ENCODE results near the gene LRRC61. TPM values are rescaled to one million over a fixed set of nuclear protein-coding genes. Genes with fewer than 3 reads are reported as not detected.
"Not testable (repeated sequence)": the region's sequence is repeated elsewhere in the genome, so short reads cannot be mapped to it uniquely, and the experiment has no call there.

Gene LRRC61
- total RNA-seq, 2 donors from 2014 or later = 9.7 to 9.8 TPM

- Histone ChIP-seq H3K27me3 (no peaks in the 10 kb centered on the region), H3K27ac (no peak overlapping the region), H3K36me3 (no peaks in the 10 kb centered on the region), H3K4me1 (no peaks in the 10 kb centered on the region), H3K9me3 (no peaks in the 10 kb centered on the region), H3K4me3 (no peak overlapping the region)
- TF ChIP-seq CTCF (IDR thresholded peaks at IDR 0.05) = no peak
- no peak for DNase-seq (ENCODE audit: low spot score)
Measured at GRCh38 chr7:150307904-150308303, 15.3 kb upstream of the LRRC61 start.

- DNase-seq (ENCODE audit: low spot score) = no peak
- no peaks in the 10 kb centered on the region for H3K36me3 ChIP-seq
- H3K27ac ChIP-seq = no peak overlapping the region
- H3K27me3 ChIP-seq = no peaks in the 10 kb centered on the region
- H3K4me3 ChIP-seq = no peak overlapping the region
- H3K9me3 ChIP-seq = no peaks in the 10 kb centered on the region
- no peaks in the 10 kb centered on the region for H3K4me1 ChIP-seq
- TF ChIP-seq CTCF (IDR thresholded peaks at IDR 0.05) = no peak
Measured at GRCh38 chr7:150308575-150308974, 14.6 kb upstream of the LRRC61 start.

DNA sequence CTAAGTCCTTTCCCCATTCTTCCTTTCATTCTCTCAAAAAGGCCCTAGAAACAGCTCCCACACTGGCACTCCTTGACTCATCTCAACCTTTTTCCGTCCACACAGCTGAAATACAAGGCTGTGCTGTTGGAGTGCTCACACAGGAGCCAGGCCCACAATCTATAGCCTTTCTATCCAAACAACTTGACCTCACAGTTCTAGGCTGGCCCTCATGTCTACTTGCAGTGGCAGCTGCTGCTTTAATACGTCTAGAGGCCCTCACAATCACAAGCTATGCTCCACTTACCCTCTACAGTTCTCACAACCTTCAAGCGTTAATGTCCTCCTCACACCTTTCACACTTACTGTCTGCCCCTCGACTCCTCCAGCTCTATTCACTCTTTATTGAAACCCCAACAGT lies 12.0 kb upstream of the LRRC61 start:
- Histone ChIP-seq H3K27ac (no peak overlapping the region), H3K4me3 (no peak overlapping the region), H3K36me3 (no peaks in the 10 kb centered on the region), H3K27me3 (no peaks in the 10 kb centered on the region), H3K4me1 (no peaks in the 10 kb centered on the region), H3K9me3 (no peaks in the 10 kb centered on the region)
- TF ChIP-seq CTCF (IDR thresholded peaks at IDR 0.05) = no peak
- DNase-seq (ENCODE audit: low spot score) = no peak

GRCh38 chr7:150311711-150312110 lies 11.4 kb upstream of the LRRC61 start:
- no peaks in the 10 kb centered on the region for H3K4me1 ChIP-seq
- no peaks in the 10 kb centered on the region for H3K36me3 ChIP-seq
- no peak overlapping the region for H3K27ac ChIP-seq
- no peak for DNase-seq (ENCODE audit: low spot score)
- no peak overlapping the region for H3K4me3 ChIP-seq
- TF ChIP-seq CTCF (IDR thresholded peaks at IDR 0.05) = no peak
- no peaks in the 10 kb centered on the region for H3K9me3 ChIP-seq
- H3K27me3 ChIP-seq = no peaks in the 10 kb centered on the region

- DNase-seq (ENCODE audit: low spot score); H3K36me3 ChIP-seq; H3K4me1 ChIP-seq; H3K4me3 ChIP-seq; H3K27me3 ChIP-seq; H3K27ac ChIP-seq; H3K9me3 ChIP-seq: not testable (repeated sequence)
Measured at GRCh38 chr7:150312649-150313366, 10.3 kb upstream of the LRRC61 start.

DNA sequence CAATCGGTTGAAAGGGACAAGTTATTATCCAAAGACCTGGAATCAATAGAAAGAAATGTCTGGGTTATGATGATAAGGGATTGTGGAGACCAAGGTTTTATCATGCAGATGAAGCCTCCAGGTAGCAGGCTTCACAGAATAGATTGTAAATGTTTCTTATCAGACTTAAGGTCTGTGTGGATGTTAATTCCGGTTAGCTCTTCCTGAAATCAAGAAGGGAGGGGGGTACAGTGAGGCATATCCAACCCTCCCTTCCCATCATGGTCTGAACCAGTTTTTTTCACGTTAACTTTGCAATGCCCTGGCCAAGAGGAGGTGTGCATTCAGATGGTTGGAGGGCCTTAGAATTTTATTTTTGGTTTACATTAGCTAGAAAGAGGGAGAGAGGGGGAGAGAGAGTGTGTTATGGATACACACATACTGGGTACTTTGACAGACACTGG lies 9.8 kb upstream of the LRRC61 start:
- no peak overlapping the region for H3K4me3 ChIP-seq
- H3K4me1 ChIP-seq = no peaks in the 10 kb centered on the region
- TF ChIP-seq CTCF (IDR thresholded peaks at IDR 0.05) = no peak
- no peak overlapping the region for H3K27ac ChIP-seq
- DNase-seq (ENCODE audit: low spot score) = no peak
- H3K9me3 ChIP-seq = no peaks in the 10 kb centered on the region
- no peaks in the 10 kb centered on the region for H3K27me3 ChIP-seq
- no peaks in the 10 kb centered on the region for H3K36me3 ChIP-seq

All from right atrium auricular region (tissue), 2 donors.